NK-92 (cell line): ENCODE data around the gene THUMPD2.
"Not testable (repeated sequence)": the region's sequence is repeated elsewhere in the genome, so short reads cannot be mapped to it uniquely, and the experiment has no call there.

Experiments
- DNase-seq: peaks from one replicate; lab custom pipeline; 2025; ENCODE audit not compliant: unreplicated experiment; lab: John Stamatoyannopoulos, UW

The THUMPD2 gene, protein sequence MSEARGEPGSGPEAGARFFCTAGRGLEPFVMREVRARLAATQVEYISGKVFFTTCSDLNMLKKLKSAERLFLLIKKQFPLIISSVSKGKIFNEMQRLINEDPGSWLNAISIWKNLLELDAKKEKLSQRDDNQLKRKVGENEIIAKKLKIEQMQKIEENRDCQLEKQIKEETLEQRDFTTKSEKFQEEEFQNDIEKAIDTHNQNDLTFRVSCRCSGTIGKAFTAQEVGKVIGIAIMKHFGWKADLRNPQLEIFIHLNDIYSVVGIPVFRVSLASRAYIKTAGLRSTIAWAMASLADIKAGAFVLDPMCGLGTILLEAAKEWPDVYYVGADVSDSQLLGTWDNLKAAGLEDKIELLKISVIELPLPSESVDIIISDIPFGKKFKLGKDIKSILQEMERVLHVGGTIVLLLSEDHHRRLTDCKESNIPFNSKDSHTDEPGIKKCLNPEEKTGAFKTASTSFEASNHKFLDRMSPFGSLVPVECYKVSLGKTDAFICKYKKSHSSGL

DNA sequence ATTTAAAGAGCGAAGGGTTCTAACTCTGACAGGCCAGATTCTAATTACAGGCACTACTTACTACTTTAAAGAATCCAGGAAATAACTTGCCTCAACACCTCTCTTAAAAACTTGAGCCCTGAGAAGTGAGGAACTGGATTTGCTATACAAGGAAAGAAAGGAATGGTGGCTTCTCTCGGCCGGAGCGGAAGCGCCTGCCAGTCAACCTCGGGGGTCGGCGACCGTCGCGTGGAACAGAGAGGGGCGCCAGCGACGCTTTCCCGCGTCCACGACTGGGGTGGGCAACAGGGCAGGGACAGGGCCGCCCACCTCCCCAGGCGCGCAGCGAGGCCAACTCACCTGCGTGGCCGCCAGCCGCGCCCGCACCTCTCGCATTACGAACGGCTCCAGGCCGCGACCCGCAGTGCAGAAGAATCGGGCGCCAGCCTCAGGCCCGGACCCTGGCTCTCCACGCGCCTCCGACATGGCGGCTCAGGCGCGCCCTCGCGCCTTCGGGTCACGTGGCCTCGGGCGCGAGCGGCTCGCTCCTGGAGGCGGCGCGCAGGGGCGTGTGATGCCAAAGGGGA, at the start of gene THUMPD2:
Gene THUMPD2 (minus strand): TSS at position 484 of the 566 bp plus-strand sequence. CDS start 19 bp downstream, at position 465.
- DNase-seq: no peak

DNA sequence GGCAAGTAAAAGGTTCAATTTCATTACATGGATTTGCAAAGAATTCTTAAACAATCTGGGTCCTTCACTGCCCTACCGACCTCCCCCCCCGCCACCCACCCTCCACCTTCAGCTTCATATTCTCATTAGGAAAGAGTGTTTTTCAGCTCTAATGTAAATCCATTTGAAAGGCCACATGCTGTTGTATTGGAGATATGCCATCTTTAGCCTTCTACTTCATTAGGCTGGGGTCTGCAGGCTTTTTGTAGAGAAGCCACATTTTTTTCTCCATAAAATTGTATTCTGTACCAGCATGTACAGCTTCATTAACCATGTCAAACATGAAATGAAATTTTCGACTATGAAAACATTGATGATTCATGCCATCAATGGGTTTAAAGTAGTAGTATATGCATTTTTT, 42.8 kb upstream of the THUMPD2 start:
- DNase-seq: no peak

DNA sequence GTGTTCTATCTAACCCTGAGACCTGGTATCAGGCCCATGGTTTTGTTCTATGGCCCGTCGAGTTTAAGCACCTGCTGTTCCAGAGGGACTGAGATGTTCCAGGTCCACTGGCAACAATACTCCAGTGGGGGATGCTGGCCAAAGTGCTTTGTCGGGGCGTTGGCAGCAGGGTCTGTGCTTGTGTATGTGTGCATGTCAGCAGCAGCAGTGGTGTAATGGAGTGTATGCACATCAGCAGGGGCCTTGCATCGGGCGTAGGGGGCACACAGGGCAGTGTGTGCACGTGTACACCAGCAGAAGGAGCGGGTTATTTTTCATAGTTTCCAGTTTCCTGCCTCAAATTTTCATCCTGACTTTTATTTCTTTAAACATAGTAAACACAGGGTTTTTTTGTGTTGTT, 37.8 kb upstream of the THUMPD2 start:
- no peak for DNase-seq

DNA sequence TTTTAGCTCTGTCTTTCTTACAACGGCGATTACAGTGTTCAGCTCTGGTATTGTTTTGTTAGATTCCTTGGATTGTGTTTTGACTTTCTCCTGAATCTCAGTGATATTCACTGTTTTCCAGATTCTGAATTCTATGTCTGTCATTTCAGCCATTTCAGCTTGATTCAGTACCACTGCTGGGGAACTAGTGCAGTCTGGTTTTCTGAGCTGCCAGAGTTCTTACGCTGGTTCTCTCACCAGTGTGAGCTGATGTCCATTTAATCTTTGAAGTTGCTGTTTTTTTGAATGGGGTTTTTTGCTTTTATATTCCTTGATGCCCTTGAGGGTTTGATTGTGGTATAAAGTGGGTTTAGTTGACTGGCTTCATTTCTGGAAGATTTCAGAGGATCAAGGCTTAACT, 37.4 kb upstream of the THUMPD2 start:
- no peak for DNase-seq

DNA sequence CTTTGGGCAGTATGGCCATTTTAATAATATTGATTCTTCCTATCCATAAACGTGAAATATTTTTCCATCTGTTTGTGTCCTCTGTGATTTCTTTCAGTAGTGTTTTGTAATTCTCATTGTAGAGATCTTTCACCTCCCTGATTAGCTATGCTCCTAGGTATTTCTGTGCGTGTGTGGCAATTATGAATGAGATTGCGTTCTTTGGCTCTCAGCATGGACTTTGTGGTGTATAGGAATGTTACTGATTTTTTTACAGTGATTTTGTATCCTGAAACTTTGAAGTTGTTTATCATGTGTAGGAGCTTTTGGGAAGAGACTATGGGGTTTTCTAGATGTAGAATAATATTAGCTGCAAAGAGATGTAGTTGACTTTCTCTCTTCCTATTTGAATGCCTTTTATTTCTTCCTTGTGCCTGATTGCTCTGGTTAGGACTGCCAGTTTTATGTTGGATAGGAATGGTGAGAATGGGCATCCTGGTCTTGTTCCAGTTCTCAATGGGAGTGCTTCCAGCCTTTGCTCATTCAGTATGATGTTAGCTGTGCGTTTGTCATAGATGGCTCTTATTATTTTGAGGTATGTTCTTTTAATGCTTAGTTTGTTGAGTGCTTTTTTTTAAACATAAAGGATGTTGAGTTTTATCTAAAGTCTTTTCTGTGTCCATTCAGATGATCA, 27.0 kb upstream of the THUMPD2 start:
- DNase-seq: no peak

DNA sequence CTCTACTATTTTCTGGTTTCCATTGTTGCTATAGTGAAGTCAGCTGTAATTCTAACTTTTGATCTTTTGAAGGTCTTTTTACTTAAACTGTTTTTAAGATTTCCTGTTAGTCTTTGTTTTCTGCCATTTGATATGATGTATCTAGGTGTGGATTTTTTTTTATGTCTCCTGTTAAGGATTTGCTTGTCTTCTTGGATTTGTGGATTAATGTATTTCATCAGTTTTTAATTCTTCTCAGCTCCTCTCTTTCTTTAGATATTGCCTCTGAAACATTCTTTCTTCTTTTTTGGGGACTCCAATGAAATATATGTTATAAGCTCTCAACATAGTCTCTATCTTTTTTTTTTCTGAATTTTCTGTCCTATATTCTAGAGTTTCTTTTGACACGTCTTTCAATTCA, 24.8 kb upstream of the THUMPD2 start:
- DNase-seq: no peak

DNA sequence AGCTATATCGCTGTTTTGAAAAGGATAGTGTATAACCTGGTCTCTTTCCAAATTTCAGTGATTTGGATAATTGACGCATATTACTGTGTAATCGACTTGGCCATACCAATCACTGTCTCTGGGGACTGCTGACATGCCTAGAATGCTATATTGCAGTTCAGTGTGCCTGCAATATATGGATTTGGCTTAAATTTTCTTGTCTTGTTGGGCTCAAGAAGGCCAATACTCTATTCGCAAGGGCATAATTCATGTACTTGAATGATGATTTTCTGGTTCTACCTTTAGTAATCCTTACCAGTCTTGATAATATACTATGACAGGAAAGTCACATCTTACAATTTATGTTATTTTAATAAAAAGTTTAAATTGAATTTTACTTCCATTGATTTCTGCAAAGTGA, 21.7 kb upstream of the THUMPD2 start:
- DNase-seq: no peak

DNA sequence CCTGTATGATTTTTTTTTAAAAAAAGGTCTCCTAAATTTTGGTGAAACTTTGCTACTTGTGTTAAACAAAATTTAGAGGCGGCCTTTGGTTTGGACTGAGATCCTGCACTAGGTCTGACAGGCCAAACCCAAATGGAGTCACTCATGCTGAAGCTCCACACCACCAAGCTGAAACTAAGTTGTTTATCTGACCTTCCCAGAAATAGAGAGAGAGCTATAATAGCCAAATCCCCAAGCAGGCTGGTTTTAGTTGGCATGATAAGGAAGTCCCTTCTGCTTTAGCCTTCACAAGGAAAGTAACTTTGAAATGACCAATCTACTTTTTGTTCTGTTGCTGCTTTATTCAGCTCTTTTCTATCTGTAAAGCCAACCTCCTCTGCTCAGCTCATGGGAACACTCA, 17.1 kb upstream of the THUMPD2 start:
- DNase-seq: no peak

DNA sequence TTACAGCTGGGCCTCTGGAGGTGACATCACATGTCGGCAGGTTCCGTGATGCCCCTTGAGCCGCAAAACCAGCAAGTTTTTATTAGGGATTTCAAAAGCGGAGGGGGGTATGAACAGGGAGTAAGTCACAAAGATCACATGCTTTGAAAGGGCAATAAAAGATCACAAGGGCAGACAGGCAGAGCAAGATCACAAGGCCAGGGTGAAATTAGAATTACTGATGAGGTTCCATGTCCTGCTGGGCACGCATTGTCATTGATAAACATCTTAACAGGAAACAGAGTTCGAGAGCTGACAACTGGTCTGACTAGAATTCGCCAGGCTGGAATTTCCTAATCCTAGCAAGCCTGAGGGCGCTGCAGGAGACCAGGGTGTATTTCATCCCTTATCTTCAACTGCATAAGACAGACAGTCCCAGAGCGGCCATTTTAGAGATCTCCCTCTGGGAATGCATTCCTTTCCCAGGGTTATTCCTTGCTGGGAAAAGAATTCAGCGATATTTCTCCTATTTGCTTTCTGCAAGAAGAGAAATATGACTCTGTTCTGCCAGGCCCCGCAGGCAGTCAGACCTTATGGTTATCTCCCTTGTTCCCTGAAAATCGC, 11.3 kb upstream of the THUMPD2 start:
- not testable (repeated sequence) for DNase-seq

DNA sequence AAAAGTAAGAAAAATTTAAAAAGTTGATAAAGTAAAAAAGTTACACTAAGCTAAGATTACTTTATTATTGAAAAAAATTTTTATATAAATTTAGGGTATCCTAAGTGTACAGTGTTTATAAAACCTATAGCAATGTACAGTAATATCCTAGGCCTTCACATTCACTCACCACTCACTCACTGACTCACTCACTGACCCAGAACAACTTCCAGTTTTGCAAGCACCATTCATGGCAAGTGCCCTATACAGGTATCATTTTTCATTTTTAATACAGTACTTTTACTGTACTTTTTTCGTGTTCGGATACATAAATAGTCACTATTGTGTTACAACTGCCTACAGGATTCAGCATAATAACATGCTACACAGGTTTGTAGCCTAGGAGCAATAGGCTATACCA, 8.9 kb upstream of the THUMPD2 start:
- DNase-seq: no peak

DNA sequence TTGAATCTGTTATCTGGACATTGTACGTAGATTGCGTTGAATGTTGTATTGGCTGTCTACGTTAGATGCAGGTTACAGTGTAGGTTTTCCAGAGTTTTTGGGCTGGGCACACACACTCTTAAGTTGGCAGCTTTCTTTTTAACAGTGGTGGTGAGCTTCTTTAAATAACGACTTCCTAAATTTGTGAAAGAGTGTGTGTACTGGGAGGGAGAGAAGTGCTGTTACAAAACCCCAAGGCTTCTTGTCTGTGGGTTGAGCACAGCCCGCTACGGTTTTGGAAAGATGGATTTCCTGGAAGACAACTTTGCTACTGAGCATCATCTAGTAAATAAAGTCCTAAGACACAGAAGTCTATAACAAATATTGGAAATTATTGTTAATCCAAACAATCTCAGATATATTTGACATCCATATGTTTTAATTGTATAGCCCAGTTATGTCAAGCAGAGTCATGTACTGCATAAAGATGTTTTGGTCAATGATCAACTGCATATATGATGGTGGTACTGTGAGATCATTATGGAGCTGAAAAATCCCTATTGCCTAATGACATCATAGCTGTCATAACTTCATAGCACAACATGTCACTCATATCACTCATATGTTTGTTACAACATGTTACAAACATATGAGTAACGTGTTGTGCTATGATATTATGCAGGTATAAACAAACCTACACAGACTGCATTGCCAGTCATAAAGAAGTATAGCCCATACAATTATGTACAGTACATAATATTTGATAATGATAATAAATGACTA, 7.9 kb upstream of the THUMPD2 start:
- DNase-seq: no peak

DNA sequence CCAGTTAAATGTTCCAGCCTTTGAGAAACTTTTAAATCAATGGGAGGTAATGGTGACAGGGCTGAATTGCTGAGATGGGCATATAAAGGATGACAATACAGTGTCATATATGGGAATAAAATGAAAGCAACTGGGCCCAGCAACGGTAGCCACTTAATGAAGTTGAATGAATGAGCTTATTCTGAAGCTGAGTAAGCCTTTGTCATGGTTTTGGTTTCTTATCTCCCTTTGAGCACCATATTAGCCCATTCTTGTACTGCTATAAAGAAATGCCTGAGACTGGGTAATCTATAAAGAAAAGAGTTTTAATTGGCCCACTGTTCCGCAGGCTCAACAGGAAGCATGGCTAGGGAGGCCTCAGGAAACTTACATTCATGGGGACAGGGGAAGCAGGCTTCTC, 3.5 kb upstream of the THUMPD2 start:
- no peak for DNase-seq

DNA sequence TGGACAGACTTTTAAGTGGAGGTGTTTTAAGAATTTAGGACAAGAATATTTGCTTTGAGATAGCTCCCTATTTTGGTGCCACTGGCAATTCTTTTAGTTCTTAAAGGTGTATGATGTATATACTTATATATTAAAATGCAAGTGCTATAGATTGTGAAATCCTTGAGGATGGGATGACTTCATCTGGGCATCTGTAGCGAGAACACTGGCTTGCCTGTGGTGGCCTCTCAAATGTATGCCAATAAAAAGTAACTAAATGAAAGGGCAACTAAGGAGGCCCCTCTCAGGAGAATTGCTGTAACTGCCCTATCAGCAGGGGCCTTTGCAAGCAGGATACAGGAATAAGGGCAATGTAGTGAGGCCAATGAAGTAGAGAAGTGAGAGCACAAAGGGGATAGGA, 2.6 kb upstream of the THUMPD2 start:
- DNase-seq: no peak

DNA sequence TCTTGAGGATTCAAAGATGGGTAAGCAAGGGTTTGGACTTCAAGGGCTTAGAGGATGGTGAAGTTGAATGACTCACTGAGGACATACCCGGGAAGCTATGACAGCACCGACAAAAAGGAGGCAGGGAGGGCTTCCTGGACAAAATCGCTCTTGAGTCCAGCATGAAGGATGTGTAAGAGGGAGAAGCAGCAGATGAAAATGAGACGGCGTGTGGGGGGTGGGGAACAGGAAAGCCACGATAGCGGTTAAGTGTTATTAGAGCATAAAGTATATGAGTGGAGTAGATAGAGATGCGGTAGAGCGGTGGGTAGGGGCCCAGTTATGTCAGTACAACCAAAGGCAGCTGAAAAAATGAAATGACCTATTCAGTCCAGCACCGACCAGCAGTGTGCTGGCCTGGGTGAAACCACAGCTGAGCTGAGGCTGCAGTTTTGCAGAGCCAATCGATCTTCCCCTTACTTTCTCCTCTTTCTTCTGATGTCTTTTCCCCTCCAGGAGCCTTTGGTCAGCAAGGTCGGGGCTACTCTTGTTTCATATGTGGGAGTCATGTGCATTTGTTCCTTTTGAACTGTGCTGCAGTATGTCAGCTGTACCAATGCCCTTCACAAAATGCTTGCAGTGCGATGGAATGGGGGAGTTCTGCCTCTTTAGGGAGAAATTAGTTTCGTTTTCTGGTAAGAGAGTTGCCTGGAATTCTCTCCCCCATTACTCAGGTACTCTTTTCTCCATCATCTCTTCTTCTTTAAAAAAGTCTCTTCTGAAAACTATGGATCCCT, 2.0 kb upstream of the THUMPD2 start:
- no peak for DNase-seq

DNA sequence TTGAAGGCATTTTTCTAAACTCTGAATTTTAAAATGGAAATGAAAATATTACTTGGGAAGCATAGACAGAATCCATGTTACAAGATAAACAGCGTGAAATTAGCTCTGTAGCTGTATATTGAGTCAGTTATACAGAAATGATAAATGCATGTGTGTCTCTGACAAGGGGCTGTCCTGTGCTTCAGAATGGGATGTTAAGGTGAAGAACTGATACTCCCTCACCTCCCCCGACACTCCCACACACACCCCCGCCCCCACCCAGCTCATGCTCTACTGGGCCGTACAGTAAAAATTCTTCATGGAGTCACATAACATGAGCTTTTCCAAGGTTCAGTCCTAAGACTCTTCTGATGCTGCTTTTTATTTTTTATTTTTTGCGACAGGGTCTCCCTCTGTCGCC, 869 bp upstream of the THUMPD2 start:
- DNase-seq: no peak

DNA sequence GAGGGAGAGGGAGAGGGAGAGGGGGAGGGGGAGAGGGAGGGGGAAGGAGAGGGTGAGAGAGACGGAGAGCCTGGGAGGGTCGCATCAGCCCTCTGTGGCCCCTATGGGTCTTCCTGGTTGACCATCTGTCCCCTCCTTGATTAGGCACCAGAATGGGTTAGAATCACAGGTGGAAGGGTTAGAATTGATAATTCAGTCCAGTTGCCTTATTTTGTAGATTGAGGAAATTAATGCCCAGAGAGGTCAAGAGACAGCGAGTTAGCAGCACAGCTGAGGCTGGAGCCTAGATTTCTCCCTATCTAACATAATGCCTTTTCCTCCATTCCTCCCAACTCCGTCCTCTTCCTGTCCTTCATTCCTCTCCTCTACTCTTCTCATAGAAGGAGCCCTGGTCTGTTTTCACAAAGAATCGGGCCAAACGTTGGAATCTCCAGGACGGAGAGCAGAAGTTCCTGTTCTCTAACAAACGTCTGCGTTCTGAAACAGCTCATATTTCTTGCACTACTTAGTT, 338 bp upstream of the THUMPD2 start:
- no peak for DNase-seq

DNA sequence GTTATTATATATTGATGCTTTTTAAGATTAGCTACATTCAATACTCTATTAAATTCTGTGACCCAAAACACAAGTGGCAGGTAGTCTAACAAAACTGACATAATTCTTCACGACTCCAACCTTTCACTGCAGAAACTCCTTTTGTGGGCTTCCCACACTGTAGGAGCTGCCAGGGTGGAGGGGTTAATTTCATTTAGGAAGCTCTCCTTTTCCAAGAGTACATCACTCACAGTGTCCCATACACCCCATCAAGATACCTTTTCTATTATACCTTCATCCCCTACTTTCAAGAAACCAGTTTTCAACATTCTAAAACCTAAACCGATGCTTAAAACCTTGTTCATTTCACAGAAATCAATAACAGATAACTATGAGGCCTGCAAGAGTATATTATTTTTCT, 825 bp downstream of the THUMPD2 start:
- no peak for DNase-seq

DNA sequence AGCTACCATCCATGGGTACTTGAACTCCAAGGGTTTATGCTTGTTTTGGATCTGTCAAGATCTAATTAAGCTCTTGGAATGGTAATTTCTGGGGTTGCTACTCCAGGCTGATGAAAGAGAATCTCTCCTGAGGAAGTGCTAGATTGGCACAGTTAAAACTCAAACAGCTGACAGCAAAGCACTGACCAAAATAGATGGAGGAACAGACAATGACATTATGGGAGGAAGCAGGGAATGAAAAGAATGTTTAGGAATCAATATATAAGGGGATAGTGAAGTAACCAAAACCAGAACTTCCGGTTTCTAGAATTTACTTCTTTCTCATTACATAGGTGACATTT, 6.3 kb downstream of the THUMPD2 start:
- no peak for DNase-seq

DNA sequence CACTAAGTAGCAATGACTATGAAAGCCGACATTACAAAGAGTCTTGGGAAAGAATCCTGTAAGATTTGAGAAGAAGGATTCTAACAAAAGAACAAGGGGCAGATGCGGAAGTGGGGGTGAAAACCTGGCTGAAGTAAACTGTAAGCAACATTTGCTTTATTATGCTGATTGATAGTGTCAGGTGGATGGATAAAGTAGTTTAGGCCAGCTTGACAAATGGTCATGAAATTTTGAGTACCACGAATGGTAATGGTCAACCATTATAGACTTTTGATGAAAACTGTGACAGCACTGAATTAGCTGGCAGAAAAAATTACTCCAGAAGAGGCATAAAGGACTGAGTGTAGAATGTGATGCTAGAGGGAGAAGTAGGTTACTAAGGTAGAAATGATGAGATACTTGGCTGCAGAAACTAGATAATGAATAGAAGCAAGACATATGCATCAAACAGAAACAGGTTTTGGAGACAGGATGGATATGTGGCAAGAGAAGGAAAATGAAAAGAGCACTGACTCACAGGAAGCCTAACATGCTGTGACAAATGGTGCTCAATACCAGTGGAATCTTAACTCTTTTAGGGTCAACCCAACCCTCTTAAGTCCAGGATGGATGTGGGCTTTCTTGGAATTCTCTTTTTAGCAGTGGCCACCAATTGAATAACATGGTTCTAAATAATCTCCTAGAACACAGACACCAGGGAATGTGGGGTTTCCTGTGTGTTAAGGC, 6.8 kb downstream of the THUMPD2 start:
- no peak for DNase-seq
